Posterior vena cava (tissue), 2 donors: ENCODE results near the gene NFATC1. TPM values are rescaled to one million over a fixed set of nuclear protein-coding genes. Genes with fewer than 3 reads are reported as not detected.
"Not testable (repeated sequence)": the region's sequence is repeated elsewhere in the genome, so short reads cannot be mapped to it uniquely, and the experiment has no call there.

Experiments used
- DNase-seq: peaks from one replicate; pipeline ENCODE4 v3.0.0-alpha.2; 2020; ENCODE audit warnings: low spot score
- intact Hi-C, 2 donors: fragments of 100-400 bp; cut with DNase I; formaldehyde crosslinking; loops; one replicate each; pipeline versions ENCODE4 v1.14.1 to v1.14.2; 2022 to 2023
- total RNA-seq, 2 donors: library from RNA; stranded (reverse); fragmentation: NEBNext Ultra II Directional; extraction: Animal tissue kit (Norgen Biotek cat#: 25700); gene quantifications; one replicate each; pipeline ENCODE4 v1.2.1, GENCODE V29; 2021
- donor health status: DM: yes; HTN: yes; CAD: no.
- donor health status: DM: yes; HTN: yes; CAD: no.

Gene NFATC1
- total RNA-seq, 2 donors from 2014 or later, result 23.9 to 26.9 TPM

GRCh38 chr18:79477711-79478483, 82.2 kb downstream of the NFATC1 start:
- peak; percentile 66 for DNase-seq
- intact Hi-C loops, result no loop called here

GRCh38 chr18:79478484-79479115, 82.9 kb downstream of the NFATC1 start:
- DNase-seq, result peak; percentile 74
- intact Hi-C loops, result no loop called here

GRCh38 chr18:79479116-79479760, 83.5 kb downstream of the NFATC1 start:
- intact Hi-C loops, result no loop called here
- DNase-seq, result peak; percentile 62

GRCh38 chr18:79479761-79480161, 84.0 kb downstream of the NFATC1 start:
- peak; percentile 71 for DNase-seq
- intact Hi-C loops, result no loop called here

DNA sequence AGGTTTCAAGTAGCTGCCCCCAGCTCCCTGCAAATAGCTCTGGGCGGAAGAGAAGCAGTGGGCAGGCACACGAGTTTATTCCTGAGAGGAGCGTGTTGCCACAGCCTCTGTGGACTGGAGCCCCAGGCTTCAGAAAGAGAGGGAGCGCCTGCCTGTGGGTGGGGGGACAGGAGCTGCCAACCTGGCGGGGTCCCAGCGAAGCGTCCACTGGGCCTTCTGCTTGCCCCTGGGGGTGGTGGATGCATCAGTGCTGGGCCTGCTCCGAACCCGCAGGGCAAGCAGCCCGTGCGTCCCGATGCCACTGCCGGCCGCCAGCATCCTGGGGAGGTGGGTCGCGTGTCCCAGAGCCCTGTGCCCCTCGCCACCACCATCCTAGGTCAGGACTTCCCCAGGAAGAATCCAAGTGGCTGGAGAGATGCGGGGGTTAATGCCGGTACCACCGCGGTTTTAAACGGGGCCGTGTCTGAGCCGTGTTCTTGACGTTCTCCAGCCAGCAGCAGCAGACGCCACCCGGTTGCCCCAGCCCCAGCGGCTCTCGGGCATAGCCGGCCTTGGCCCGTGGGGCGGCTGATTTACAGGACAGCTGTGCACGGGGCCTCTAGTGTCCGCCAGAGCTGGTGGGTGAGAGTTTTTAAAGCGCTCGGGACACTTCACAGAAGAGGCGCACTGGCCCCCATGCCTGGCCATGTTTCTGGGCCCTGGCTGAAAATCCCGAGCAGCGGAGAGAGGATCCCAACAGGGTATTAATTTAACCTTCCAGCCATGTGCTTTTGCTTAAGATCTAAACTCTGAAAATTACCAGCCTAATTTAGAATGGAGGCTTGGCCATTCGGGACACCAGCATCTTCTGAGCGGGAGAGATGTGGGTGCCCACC, 84.7 kb downstream of the NFATC1 start:
- peak; percentile 73 for DNase-seq
- intact Hi-C loops, result no loop called here

DNA sequence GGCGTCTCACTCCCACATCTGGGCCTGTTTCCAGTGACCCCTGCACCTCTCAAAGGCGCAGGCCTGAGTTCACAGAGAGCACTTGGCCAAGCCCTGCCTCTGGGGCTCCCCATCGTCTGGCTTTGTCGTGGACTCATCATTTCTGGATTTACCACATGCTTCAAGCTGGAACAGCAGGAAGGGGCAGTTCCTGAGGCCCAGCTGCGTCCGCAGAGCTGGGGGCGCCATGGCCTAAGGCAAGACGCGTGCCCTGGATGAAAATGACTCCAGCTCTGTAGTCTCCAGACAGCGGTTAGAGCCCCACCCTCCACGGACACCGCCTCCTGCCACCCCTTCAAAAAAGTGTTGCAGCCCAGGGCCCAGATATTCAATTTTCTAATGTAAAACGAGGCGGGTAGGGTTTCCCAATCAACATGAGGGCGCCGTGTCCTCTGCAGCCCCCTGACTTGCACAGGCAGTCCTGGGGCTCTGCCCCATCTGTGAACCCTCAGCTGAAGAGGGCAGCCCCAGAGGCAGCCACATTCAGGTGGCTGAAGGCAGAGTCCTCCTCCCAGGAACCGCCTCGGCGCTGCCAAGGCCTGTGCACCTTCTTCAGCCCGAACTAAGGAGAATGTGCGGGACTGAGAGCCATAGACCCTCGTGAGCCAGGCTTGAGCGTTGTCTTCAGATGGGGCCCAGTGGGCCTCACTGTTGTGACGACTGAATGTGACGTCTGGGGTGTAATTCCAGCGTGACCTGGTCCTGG, 85.5 kb downstream of the NFATC1 start:
- DNase-seq, result peak; percentile 74
- intact Hi-C loops, result no loop called here

- DNase-seq, intact Hi-C loops: not testable (repeated sequence)
These were observed 87.7 kb downstream of the NFATC1 start for GRCh38 chr18:79483393-79483792.

DNA sequence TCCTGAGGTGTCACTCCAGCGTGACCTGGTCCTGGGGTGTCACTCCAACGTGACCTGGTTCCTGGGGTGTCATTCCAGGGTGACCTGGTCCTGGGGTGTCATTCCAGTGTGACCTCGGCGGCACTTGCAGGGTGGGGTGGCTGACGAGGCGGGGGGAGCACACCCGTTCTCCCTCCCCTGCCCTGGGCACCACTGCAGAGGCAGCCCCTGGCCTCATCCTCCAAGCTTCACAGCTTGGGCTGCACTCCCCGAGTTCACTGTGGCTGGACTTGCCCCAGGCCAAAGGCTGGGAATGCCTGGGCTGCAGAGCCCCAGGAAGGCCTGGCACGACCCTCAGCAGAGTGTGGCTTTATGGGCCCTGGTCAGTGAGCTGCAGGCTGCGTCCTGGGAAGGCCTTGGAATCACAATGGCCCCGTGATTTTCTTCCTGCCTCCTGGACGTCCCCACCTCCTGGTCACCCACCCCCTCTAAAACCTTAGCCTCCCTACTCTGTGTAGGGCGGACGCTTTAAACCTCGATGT, 88.3 kb downstream of the NFATC1 start:
- intact Hi-C loops, result no loop called here

DNA sequence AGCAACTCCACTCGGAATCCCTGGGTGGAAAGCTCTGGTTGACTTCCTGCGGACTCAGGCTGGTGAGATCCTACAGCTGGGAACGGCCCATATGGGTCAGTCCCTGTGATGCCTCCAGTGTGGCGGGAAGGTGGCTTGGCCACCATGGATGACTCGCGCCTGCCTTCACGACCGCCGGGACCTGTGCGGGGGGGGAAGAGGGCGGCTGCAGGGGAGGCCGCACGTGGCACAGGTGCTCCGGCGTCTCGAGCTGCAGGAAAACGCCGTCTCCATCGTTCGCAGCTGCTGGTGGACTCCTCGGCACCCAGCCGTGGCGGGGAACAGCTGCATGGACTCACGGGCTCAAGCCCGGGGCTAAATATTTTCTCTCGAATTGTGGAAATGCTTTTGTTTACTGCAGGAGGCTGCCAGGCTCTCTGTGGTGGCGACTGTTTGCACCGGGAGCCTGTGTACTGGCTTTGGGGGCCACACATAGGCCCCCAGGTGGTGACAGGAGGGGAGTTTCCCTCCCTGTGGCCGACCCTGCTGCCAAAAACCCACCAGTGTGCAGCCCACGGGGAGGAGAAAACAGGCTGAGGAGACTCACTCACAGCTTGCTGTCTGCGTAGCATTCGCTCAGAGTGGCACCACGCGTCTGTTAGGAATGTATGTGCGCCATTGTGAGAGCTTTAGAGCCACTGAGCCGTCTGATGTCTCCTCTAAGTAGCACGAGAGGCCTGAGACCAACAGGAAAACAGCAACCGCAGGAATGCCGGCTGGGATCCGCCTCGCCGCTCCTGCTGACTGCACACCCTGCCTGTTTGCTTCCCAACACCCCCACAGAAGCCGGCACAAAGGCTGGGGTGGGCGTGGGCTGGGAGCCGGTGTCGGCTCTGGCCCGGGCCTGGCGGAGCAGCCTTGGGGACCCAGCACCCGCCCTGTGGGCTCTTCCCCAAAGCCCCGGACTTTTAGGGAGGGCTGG, 89.2 kb downstream of the NFATC1 start:
- peak; percentile 81 for DNase-seq
- intact Hi-C loops, result no loop called here

More for the DNA sequence above, 88.3 kb downstream of the NFATC1 start:
- peak; percentile 60 for DNase-seq

DNA sequence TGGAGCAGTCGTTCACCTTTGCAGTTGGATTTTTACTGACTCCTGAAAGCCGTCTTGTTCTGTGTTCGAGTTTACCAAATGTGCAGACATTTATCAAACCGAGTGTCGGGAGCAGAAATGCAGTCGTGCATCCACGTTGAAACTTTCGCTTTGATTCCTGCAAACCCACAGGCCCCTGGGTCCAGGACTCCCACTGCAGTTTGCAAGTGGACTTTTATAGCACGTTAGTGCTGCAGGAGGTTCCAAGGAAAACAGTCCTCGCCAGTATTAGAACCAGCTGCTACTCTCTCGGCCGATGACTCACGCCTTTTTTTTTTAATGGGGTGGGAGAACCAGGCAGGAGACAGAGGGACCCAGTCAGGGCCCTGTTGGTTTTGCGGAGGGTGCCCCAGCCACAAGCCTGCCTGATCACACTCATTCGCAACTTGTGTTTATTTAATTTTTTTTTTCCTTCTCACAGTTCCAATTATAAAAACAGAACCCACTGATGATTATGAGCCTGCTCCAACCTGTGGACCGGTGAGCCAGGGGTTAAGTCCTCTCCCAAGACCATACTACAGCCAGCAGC, 90.1 kb downstream of the NFATC1 start:
- intact Hi-C loops, result no loop called here
- peak; percentile 71 for DNase-seq

GRCh38 chr18:79486356-79487182, 90.8 kb downstream of the NFATC1 start:
- DNase-seq, result peak; percentile 81
- intact Hi-C loops, result no loop called here

DNA sequence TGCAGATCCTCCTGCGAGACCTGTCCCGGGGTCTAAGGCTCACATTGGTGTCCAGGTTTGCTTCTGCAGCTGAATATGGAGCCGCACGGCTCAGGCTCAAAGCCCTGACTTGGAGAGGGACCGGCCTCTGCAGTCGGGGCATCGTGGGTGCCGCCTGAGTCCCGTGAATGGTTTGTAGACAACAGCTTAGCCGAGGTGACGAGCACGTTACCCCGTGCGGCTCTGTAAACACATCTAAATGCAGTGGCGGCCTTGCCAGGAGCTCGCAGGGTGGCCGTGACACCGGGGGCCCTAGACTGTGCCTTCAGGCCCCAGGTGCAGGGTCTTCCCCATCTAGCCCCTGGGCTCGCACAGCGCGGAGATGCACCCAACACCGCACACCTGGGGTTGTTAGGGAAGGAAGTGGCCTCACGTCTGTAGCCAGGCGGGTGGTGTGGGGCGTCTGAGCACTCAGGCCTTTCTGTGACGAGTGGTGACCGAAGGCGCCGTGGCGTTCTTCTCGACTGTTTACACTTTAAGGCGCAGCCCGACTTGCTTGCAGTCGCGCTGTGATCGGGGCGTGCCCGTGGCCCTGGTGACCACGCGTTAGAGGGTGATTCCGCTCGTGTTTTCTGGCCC, 91.6 kb downstream of the NFATC1 start:
- DNase-seq, result peak; percentile 81
- intact Hi-C loops, result no loop called here

- intact Hi-C loops, result no loop called here
- DNase-seq, result no peak
These were observed 92.1 kb downstream of the NFATC1 start for GRCh38 chr18:79487801-79488201.

GRCh38 chr18:79488311-79489050, 92.8 kb downstream of the NFATC1 start:
- intact Hi-C loops, result no loop called here
- peak; percentile 72 for DNase-seq
